B cell (primary cell): Measurements from ENCODE around the gene RAI1. TPM values are rescaled to one million over a fixed set of nuclear protein-coding genes. Genes with fewer than 3 reads are reported as not detected.

Experiments used
- ATAC-seq: fragments of 200-7000 bp; cut with Tn5 transposase; one replicate; pipeline ENCODE4 v1.10.0; 2021; ENCODE audit warnings: low read depth, mild to moderate bottlenecking, moderate number of reproducible peaks, moderate library complexity
- CTCF ChIA-PET: fragments of 350-600 bp; sonication (Branson Sonifier 250); formaldehyde crosslinking; loops from one replicate; lab custom pipeline; 2021; ENCODE audit warnings: antibody characterized with exemption, inconsistent platforms; lab: Charles Lee
- POLR2A ChIA-PET: fragments of 350-600 bp; sonication (Branson Sonifier 250); formaldehyde crosslinking; loops from one replicate; lab custom pipeline; 2021; ENCODE audit warnings: antibody characterized with exemption; lab: Charles Lee
- DNase-seq: peaks from one replicate; pipeline ENCODE4 v3.0.0; 2013
- H2AFZ ChIP-seq: 2 replicates; pipeline ENCODE4 v1.6.1; 2012; ENCODE audit warnings: mild to moderate bottlenecking, low read depth, low read length; ENCODE audit not compliant: insufficient read depth, poor library complexity, severe bottlenecking
- H3K27ac ChIP-seq, 2 donors: 1 replicate in 1 of 2; 2 replicates in 1 of 2; pipeline ENCODE4 v1.5.1; 2012 to 2013; ENCODE audit warnings: low read length in 2 of 2, mild to moderate bottlenecking in 2 of 2, moderate library complexity in 1 of 2
- H3K27me3 ChIP-seq, 4 experiments: fragments of 200-600 bp in 1 of 4; sonication (generic) in 1 of 4; replicated peaks in 1 of 4; 1 replicate in 2 of 4; 2 replicates in 2 of 4; pipeline versions ENCODE4 v1.6.1 to v1.7.0; 2013 to 2016; ENCODE audit warnings: low read length in 3 of 4, mild to moderate bottlenecking in 2 of 4, mixed read lengths in 1 of 4, moderate library complexity in 1 of 4; ENCODE audit not compliant: insufficient read depth in 4 of 4, control insufficient read depth in 3 of 4; ENCODE audit errors: control extremely low read depth in 1 of 4
- H3K36me3 ChIP-seq, 2 experiments: replicated peaks in 1 of 2; 1 replicate in 1 of 2; 2 replicates in 1 of 2; pipeline versions ENCODE4 v1.6.1 to v1.7.1; 2013; ENCODE audit warnings: low read length in 1 of 2; ENCODE audit not compliant: insufficient read depth in 2 of 2, control insufficient read depth in 1 of 2; ENCODE audit errors: control extremely low read depth in 1 of 2, extremely low read depth in 1 of 2
- H3K4me1 ChIP-seq, 2 donors: fragments of 200-600 bp in 1 of 2; sonication (generic) in 1 of 2; 1 replicate in 1 of 2; 2 replicates in 1 of 2; pipeline versions ENCODE4 v1.5.1 to v1.6.1; 2013 to 2017; ENCODE audit warnings: low read length in 2 of 2; ENCODE audit not compliant: control insufficient read depth in 2 of 2, insufficient read depth in 2 of 2
- H3K4me2 ChIP-seq: replicated peaks from 2 replicates; pipeline ENCODE3; 2012; ENCODE audit warnings: mild to moderate bottlenecking, low read depth, low read length; ENCODE audit not compliant: poor library complexity, severe bottlenecking
- H3K4me3 ChIP-seq, 5 experiments: fragments of 200-600 bp in 1 of 5; sonication (generic) in 1 of 5; 1 replicate in 3 of 5; 2 replicates in 2 of 5; pipeline versions ENCODE4 v1.5.1 to v1.7.0; 2011 to 2016; ENCODE audit warnings: low read length in 4 of 5, mild to moderate bottlenecking in 4 of 5, low read depth in 2 of 5, control low read depth in 1 of 5, moderate library complexity in 1 of 5; ENCODE audit not compliant: insufficient read depth in 1 of 5; ENCODE audit errors: control extremely low read depth in 1 of 5, extremely low read depth in 1 of 5
- H3K79me2 ChIP-seq: fragments of 200-600 bp; sonication (generic); one replicate; pipeline ENCODE4 v1.6.0; 2016; ENCODE audit warnings: low read length; ENCODE audit not compliant: control insufficient read depth, insufficient read depth
- H3K9ac ChIP-seq: fragments of 200-600 bp; sonication (generic); 2 replicates; pipeline ENCODE4 v1.6.1; 2017; ENCODE audit warnings: mild to moderate bottlenecking, low read length, moderate library complexity
- H3K9me3 ChIP-seq, 3 donors: one replicate each; pipeline versions ENCODE4 v1.6.1 to v1.7.1; 2013; ENCODE audit warnings: low read length in 2 of 3; ENCODE audit not compliant: control insufficient read depth in 2 of 3, insufficient read depth in 1 of 3; ENCODE audit errors: control extremely low read depth in 1 of 3
- H4K20me1 ChIP-seq: 2 replicates; pipeline ENCODE4 v1.6.0; 2012; ENCODE audit warnings: mild to moderate bottlenecking, low read length; ENCODE audit not compliant: insufficient read depth, control insufficient read depth, poor library complexity, severe bottlenecking
- H3K27ac Mint-ChIP-seq: one replicate; pipeline ENCODE4 v1.8.0; 2021; ENCODE audit warnings: mixed read lengths
- H3K27me3 Mint-ChIP-seq: one replicate; pipeline ENCODE4 v1.8.0; 2021; ENCODE audit warnings: mixed read lengths
- H3K4me1 Mint-ChIP-seq: one replicate; pipeline ENCODE4 v1.8.0; 2021; ENCODE audit warnings: mixed read lengths
- H3K4me3 Mint-ChIP-seq: one replicate; pipeline ENCODE4 v1.8.0; 2021; ENCODE audit warnings: mixed read lengths
- H3K9me3 Mint-ChIP-seq: one replicate; pipeline ENCODE4 v1.8.0; 2022; ENCODE audit warnings: mixed read lengths; ENCODE audit not compliant: insufficient read depth
- CTCF ChIP-seq: fragments of 200-600 bp; IDR thresholded peaks from one replicate; pipeline ENCODE4 v1.8.0; 2022; ENCODE audit warnings: antibody characterized with exemption, mild to moderate bottlenecking
- EZH2 ChIP-seq: IDR thresholded peaks from 2 replicates; pipeline ENCODE4 v1.6.1; 2012; ENCODE audit warnings: borderline replicate concordance, low read depth, mild to moderate bottlenecking, moderate library complexity, low read length; ENCODE audit not compliant: insufficient read depth, poor library complexity, severe bottlenecking
- WGBS: methylation state at CpG from one replicate; pipeline ENCODE4 v1.1.5; 2013; ENCODE audit warnings: missing lambda C conversion rate; ENCODE audit not compliant: insufficient coverage; 5-methylcytosine and 5-hydroxymethylcytosine counted together
- intact Hi-C: fragments of 100-400 bp; cut with micrococcal nuclease; formaldehyde crosslinking; loops from one replicate; pipeline ENCODE4 v1.10.0; 2022
- polyA plus RNA-seq: library from polyadenylated mRNA; depleted of rRNA; stranded (reverse); fragments of >200 nt; gene quantifications from 2 replicates; pipeline ENCODE4 v1.2.3, GENCODE V29; 2012
- total RNA-seq, 2 donors: library from RNA; stranded (reverse); fragments of 120-200 nt in 1 of 2; gene quantifications; 1 replicate in 1 of 2; 2 replicates in 1 of 2; pipeline versions ENCODE4 v1.2.3 to v1.2.4, GENCODE V29; 2013 to 2022

RAI1 gene
- total and polyA plus RNA-seq, 2 donors (not counting 1 experiment from before 2014, with no cell fraction given), result 4.7 to 34.0 TPM

- Histone ChIP-seq H3K4me1 (peaks cover 27 to 45% of the 10 kb centered on the region in 2 donors), H3K4me2 (peak overlapping the region; percentile 64), H4K20me1 (peaks cover 20% of the 10 kb centered on the region), H3K9me3 (no peaks in the 10 kb centered on the region), H3K27ac (peak overlapping the region in 1 of 2 donors; percentile 44), H3K27me3 (no peaks in the 10 kb centered on the region), H3K4me3 (no peak overlapping the region), H3K79me2 (peaks cover 27% of the 10 kb centered on the region), H2AFZ (peak overlapping the region; percentile 59), H3K9ac (no peak overlapping the region), H3K36me3 (no peaks in the 10 kb centered on the region)
- Mint-ChIP-seq H3K9me3 (no peaks in the 10 kb centered on the region), H3K27me3 (no peaks in the 10 kb centered on the region), H3K4me1 (peaks cover 43% of the 10 kb centered on the region), H3K4me3 (peak overlapping the region; percentile 47), H3K27ac (peak overlapping the region; percentile 78)
- CTCF ChIA-PET, result interaction anchor here (1.0 to 1.2 kb wide), 2 partner anchors 9 to 12 kb away, joined by 3 read pairs; no protein-coding TSS in a partner anchor
- intact Hi-C loops, result loop anchor here (2.0 kb wide), 1 partner anchor 16 kb away; no protein-coding TSS in a partner anchor
- TF ChIP-seq EZH2 (no peak), CTCF (no peak)
- ATAC-seq (no peak), DNase-seq (no peak)
- WGBS, result 77% methylated on average over 8 of the region's 8 CpGs
- POLR2A ChIA-PET, result interaction anchor here (1.0 to 1.2 kb wide), 2 partner anchors 10 to 19 kb away, joined by 3 to 4 read pairs; no protein-coding TSS in a partner anchor
These were observed 57.6 kb downstream of the RAI1 start for GRCh38 chr17:17738901-17739300.

- Mint-ChIP-seq H3K4me1 (peaks cover 42% of the 10 kb centered on the region), H3K27me3 (no peaks in the 10 kb centered on the region), H3K27ac (peak overlapping the region; percentile 26), H3K9me3 (no peaks in the 10 kb centered on the region), H3K4me3 (no peak overlapping the region)
- no peaks in the 10 kb centered on the region for H3K27me3 ChIP-seq
- CTCF ChIA-PET, result interaction anchor here (0.8 to 1.1 kb wide), 3 partner anchors 8 to 294 kb away, joined by 3 to 6 read pairs (median 3); no protein-coding TSS in a partner anchor
- H3K27ac ChIP-seq, result no peak overlapping the region
- TF ChIP-seq CTCF (no peak), EZH2 (no peak)
- intact Hi-C loops, result loop anchor here (2.0 kb wide), 1 partner anchor 17 kb away; no protein-coding TSS in a partner anchor
- H3K9ac ChIP-seq, result no peak overlapping the region
- ATAC-seq (no peak), DNase-seq (no peak)
- H3K79me2 ChIP-seq, result peaks cover 27% of the 10 kb centered on the region
- peaks cover 20% of the 10 kb centered on the region for H4K20me1 ChIP-seq
- no peak overlapping the region for H3K4me3 ChIP-seq
- H2AFZ ChIP-seq, result no peak overlapping the region
- no peaks in the 10 kb centered on the region for H3K36me3 ChIP-seq
- POLR2A ChIA-PET, result interaction anchor here (0.6 to 1.2 kb wide), 2 partner anchors 19 to 219 kb away, joined by 3 read pairs; no protein-coding TSS in a partner anchor
- H3K9me3 ChIP-seq, result no peaks in the 10 kb centered on the region
- WGBS, result 89% methylated on average over 4 of the region's 10 CpGs
- peaks cover 26 to 42% of the 10 kb centered on the region in 2 donors for H3K4me1 ChIP-seq
- H3K4me2 ChIP-seq, result no peak overlapping the region
These were observed 58.3 kb downstream of the RAI1 start for GRCh38 chr17:17739388-17740066.
